HG03045 (cell line): Measurements from ENCODE around the gene FOXC1.

Experiments
- ATAC-seq: cut with Tn5 transposase; IDR thresholded peaks from one replicate; pipeline ENCODE4 v1.9.1; 2021; ENCODE audit warnings: mild to moderate bottlenecking, moderate library complexity; ENCODE audit not compliant: unreplicated experiment

The FOXC1 gene

DNA sequence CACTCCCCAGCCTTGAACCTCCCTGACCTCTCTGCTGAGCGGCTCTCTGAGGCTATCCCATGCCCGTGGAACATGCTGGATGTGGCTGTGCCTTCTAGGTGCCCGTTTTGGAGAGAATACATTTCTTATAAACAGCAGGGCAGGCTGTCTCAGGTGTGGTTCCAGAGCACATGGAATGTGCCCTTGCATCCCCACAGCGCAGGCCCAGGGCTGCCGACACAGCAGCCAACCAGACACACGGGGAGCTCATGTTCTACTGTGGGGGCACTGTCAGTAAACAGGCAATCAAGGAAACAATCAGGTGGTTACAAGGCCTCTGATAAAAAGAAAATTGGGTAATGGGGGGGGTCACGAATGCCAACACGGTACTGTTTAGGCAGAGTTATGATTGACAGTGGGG, 30.8 kb downstream of the FOXC1 start:
- ATAC-seq: no peak

DNA sequence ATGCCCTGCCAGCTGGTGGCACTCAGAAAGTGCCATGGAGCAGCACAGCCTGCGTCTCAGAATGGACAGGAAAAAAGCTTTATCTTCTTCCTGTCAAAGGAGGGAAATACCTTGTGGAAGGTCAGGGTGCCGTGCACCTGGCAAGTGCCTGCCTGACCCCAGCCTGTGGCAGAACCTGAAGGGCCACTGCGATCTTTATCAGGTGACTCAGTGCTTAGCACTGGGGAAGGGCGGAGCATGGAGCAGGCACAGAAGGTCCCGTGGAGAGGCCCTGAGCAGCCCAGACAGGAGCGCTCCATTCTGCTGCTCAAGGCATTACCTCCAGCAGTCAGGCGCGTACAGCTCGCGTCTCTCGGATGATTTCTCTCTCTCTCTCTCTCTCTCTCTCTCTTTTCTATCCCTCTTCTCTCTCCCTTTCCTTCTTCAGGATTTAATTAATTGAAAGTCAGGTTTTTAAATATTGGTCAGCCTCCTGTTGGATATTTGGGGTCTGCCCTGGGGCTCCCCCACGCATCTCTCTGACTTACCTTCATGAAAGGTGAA, 31.7 kb downstream of the FOXC1 start:
- ATAC-seq: no peak

DNA sequence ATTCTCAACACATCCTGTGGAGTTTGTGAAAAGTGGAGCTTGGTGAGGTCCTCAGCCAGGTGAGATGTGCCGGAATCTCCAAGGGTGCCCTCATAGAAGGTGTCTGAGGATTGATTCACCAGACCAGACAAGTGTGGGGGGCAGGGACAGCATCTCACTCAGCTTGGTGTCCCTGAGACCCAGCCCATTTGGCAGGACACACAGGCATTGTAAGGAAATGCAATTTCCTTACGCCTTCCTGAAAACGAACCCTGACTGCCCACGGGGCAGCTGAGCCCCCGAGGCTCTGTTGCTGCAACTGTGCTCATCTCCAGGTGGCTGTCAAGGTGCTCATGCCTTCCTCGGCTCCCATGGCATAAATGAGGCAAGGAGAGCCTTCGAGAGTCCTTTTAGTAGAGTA, 33.4 kb downstream of the FOXC1 start:
- ATAC-seq: no peak

DNA sequence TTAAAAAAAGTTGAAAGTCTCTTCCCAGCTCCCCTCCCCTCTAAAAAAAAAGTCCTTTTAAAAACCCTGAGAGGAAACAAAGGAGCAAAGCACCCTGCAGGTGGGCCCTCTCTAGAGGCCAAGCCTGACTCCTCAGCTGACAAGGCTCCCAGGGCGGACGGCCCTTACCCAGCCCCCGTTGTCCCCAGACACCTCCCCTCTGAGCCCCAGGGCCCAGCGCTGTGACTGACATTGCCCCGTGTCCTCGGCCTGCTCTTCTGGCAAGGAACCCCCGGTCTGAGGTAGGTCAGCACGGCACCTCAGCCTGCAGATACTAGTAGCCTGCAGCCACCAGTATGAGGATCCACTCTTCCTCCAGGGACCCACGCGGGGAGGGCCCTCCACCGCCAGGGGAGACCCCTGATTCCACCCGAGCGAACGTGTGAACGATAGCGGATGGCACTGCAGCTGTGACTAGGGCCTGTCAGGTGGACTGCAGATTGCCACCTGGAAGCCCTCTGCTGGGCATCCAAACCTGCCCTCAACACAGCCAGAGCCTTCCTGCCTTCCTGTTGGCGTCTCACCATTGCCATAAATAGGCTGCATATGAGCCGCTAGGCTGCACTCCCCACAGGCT, 34.2 kb downstream of the FOXC1 start:
- no peak for ATAC-seq

DNA sequence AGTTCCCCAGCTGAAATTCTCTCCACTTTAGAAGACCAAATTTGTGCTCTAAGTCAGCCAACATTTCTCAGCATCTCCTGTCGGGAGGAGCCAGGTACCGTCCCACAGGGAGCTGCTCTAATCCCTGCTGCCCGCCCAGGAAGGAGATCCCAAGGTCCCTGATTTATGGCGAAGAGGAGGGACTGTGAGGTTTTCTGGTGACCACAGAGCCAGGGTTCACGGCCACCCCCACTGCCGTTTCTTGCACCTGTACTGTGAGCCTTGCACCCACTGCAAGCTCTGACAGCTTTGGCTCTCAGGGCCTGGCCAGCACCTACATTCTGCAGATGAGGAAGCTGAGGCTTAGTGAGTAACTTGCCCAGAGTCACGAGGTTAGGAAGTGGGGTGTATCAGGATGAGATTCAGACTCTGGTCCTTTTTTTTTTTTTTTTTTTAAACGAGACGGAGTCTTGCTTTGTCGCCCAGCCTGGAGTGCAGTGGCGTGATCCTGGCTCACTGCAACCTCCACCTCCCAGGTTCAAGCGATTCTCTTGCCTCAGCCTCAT, 34.9 kb downstream of the FOXC1 start:
- ATAC-seq: no peak

DNA sequence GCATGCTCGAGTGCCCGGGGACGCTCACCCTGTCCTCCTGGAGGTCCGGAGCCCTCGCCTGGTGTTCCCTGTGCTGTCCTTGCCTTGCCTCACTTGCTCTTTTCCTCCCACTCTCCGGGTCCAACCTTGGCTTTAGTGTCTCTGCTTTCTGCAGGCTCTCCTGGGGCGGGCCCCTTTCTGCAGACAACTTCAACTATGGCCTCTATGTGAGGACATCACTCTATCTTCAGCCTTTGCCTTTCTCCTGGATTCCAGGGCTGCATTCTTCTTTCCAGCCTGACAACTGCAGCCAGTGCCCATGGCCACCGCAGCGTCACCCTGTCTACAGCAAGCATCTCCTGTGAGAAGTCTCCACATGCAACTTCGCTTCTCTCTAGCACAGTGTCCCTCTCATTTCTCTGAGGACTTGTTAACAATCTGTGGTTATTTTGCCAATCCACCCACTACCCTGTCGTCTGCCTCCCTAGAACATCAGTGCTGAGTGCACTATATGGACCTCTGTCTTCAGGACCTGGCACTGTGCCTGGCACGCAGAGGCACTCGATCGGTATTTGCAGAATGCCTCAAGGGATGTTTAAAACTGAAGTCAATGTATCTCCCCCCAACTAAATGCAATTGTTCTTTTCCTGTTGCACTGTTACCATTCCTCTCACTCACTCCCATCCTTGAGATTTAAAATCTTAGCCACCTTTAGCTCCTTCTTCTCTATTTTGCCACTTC, 35.9 kb downstream of the FOXC1 start:
- no peak for ATAC-seq

DNA sequence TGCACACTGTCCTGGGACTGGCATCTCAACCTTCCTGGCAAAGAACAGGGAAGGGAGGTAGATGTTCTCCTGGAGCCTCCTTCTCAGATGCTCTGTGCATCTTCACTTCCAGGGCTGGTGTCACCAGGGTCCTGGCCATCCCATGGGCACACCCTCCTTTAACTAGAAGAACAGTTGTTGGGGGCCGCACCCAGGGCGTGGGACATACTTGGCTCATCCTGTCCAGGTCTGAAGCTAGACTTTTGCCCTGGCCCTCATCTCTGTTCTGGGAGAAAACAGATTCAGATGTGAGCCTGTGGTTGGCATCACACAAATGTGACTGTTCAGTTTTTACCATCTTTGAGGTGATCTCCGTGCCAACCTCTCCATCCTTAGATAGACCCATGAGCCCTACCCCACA, 41.6 kb downstream of the FOXC1 start:
- ATAC-seq: no peak

DNA sequence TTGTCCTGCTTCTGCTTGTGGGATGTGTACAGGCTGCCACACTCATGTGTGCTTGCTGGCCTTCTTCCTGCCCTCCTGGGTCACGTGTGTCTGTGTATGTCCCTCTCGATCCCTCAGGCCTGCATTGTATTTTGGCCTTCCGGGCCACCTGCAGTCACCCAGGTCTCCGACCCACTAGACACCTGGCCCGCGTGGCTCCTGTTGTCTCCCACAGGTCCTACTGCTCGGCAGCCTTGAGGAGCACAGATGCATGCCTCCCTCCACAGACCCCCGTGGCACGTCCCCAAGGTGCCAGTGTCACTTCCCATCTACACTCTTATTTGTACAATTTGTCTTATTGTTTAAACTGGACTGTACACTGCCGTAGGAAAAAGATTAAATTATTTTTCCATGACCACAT, 43.1 kb downstream of the FOXC1 start:
- no peak for ATAC-seq

DNA sequence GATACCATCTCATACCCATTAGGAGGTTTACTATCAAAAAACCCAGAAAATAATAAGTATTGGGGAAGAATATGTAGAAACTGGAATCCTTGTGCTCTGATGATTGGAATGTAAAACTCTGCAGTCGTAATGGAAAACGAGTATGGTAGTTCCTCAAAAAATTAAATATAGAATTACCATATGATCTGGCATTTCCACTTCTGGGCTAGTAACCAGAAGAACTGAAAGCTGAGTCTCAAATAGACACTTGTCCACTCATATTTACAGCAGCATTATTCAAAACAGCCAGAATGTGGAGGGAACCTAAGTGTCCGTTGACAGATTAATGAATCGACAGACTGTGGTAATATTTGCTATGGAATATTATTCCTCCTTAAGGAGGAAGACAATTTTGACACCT, 44.3 kb downstream of the FOXC1 start:
- no peak for ATAC-seq

DNA sequence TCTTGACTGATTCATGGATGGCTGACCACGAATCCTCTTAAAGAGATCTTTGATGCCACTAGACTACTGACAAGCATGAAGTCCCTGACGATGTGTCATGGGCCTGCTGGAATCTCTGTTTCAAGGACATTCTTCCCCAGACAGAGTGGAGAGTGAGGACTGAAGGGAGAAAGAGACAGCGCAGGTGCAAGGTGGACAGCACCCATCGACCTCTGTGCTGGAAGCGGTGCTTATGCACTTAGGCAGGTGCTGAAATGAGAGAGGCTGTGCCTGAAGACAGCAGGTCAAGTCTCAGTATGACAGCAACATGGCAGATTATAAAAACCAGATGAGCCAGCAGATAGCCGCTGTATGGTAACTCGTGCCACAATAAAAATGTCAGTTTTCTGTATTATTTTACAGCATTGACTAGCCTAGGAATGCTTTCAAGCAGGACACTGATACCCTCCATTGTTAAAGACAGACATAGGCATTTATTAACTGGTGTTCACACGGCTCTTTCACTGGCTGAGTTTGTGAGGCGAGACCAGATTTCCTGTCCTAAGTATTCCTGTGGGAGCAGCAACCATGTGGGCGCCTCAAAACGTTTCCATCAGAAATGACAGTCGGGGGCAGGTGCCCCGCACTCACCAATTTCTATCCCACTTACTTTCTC, 47.5 kb downstream of the FOXC1 start:
- ATAC-seq: no peak

DNA sequence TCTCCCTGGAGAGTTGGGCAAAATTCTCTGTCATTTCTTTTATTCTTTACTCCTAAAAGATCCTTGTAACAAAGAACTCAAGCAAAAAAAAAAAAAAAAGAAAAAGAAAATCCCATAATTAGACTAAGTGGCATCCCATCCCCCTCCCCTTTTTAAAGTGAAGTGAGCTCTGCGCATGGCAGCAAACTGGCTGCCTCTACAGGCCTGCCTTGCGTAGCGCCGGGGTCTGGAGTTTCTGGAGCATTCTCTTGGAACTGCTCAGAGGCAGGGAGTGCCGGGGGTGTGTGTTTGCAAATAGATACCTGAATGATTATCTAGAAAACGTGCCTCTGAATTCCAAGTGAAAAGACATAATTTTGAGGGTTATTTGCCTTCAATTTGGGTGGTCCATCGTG, 48.1 kb downstream of the FOXC1 start:
- no peak for ATAC-seq

DNA sequence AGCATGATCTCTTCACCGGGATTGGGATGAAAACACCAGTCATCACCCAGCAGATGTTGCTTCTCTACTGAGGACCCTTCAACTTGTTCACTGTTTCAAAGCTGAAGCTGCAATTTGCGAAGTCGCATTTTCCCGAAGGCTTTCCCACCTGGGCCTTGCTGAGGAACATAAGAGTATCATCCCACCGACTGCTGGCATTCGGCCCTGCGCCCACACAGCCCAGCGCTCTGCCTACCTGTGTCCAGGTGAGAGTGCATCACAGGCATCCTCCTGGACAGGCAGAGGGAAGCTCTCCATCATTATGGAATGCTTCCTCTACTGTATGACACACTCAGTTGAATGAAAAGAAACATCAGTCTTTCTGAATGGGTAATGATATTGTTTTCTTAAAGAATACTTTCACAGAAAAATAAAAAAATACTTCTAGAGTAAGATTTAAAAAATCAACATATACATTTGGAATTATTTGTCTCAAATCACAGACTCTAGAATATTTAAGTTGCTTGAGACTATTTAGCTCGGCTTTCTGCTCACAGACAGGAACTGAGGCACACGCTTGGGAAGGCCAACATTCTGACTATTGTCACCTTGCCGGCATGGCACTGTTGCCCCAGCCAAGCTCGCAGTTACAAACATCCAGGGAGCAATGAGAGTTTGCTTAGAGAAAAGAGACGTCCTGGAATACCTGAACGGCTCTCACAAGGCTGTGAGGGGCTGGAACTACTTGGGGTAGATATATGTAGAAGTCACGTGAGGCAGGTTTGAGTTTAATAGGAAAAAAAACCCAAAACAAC, 48.7 kb downstream of the FOXC1 start:
- no peak for ATAC-seq

DNA sequence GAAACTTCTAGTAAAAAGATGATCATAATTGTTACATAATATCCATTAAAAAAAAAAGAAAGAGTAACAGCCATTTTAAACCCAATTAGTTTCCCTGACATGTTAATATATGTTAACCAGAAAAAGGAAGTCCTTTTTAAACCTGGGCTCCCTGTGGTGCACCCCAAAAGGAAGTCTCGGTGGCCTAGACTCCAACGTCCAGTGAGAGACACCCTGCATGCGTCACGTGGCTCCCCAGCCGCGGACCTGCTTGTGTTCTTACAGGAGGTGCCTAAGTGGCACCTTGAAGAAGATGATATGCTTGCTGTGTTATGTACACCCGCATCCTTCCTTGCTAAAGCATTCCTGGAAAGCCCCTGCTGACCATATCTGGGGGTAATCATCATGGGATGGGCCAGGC, 50.1 kb downstream of the FOXC1 start:
- no peak for ATAC-seq

DNA sequence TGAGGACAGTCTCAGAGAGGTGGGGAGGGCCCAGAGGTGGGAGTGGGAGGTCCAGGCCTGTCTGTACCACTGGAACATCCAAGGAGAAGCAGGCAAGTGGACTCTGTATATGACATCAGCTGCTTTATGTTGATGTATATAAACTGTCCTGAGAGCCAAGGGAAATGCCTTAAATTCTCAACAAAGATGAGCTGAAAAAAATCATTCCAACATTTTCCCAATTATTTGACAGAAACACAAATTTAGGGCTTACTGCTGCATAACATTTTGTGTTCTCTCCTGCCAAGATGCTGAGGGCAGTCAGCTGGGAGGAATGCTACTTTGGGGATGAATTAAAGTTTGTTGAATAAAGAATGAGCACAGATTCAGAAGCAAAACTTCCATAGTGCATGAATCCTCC, 52.8 kb downstream of the FOXC1 start:
- ATAC-seq: no peak
